COLO829 (cell line): Measurements from ENCODE around the gene KPNB1.

ENCODE experiments used
- DNase-seq: peaks from one replicate; pipeline ENCODE4 v3.0.0; 2012; ENCODE audit warnings: low spot score

KPNB1 gene

DNA sequence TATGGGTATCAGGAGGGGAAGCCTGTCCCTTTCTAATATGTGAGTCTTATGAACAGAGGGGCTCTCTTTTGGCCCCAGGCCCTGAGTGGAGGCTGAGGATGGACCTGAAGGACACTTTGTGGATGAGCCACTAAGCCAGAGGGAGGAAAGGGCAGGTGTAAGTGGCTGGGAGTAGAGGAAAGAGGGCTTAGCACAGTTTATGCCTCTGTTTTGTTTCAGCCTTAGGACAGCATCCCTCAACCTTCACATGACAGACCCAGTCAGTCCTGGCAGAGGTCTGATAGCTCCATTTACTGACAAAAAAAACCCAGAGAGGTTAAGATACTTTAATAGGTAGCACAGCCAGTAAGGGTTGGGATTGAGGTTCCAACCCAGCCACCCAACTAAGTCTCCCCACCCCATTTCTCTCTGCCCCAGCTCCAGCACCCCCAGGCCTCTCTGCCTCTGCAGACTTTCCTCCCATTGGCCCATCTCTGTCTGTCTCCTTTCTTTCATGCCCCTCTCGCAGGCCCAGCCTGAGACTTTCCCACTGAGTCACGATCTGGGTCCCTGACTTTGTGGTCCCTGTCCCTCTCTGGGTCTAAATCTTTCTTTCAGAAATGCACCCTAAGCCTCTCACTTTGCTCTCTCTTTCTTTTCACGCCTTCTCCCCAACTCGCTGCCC lies 78.6 kb downstream of the KPNB1 start:
- DNase-seq, result no peak

DNA sequence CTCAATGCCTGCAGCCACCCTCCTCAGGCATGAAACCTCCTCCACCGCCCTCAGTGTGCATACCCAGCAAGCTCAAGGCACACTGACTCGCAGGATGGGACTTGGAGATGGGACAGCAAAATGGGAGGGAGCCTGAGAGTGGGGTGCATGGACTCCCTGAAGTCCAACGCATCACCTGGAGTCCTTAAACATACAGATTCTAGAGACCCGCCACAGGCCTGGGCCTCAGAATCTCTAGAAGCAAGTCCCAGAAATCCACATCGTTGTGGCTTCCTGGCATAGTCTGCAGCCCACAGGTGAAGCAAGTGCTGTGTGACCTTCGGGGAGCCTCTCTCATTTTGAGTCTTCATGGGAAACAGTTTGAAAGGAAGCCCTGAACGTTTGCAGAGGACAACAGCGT lies 79.8 kb downstream of the KPNB1 start:
- DNase-seq, result no peak

DNA sequence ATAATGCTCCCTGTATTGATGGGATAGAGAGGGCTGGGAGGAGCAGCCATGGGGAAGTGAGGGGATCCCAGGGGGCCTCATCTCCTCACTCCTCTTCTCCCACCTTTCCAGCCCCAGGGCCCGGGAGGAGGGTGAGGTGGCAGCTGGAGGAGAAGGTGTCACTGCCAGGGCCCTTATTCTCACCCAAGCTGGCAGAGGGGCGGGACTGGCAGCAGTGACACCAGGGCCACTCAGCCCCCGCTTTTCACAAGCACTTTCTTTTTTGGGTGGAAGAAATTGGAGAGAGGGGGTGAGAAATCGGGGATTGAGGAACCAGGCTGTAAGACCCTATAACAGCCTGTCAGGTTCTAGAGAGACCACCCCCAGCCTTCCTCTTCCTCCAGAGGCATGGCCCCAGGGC lies 81.0 kb downstream of the KPNB1 start:
- DNase-seq, result no peak

- no peak for DNase-seq
Measured at GRCh38 chr17:47731396-47731795, 81.7 kb downstream of the KPNB1 start.

GRCh38 chr17:47732399-47733046 lies 82.8 kb downstream of the KPNB1 start:
- no peak for DNase-seq

DNA sequence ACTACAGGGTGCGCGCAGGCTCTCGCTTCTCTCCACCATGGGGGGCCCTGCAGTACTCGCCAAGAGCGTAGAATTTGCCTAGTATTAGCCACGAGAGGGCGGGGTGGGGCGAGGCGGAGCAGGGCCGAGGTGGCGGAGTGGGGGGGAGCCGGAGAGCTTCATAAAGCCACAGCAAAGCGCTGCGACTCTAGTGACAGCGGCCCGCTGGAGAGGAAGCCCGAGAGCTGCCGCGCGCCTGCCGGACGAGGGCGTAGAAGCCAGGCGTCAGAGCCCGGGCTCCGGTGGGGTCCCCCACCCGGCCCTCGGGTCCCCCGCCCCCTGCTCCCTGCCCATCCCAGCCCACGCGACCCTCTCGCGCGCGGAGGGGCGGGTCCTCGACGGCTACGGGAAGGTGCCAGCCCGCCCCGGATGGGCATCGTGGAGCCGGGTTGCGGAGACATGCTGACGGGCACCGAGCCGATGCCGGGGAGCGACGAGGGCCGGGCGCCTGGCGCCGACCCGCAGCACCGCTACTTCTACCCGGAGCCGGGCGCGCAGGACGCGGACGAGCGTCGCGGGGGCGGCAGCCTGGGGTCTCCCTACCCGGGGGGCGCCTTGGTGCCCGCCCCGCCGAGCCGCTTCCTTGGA lies 83.4 kb downstream of the KPNB1 start, which contains the start of gene TBX21:
TBX21 (plus strand) TSS at position 190 of the 627 bp plus-strand sequence; CDS start at position 409, 219 bp downstream.
- no peak for DNase-seq

DNA sequence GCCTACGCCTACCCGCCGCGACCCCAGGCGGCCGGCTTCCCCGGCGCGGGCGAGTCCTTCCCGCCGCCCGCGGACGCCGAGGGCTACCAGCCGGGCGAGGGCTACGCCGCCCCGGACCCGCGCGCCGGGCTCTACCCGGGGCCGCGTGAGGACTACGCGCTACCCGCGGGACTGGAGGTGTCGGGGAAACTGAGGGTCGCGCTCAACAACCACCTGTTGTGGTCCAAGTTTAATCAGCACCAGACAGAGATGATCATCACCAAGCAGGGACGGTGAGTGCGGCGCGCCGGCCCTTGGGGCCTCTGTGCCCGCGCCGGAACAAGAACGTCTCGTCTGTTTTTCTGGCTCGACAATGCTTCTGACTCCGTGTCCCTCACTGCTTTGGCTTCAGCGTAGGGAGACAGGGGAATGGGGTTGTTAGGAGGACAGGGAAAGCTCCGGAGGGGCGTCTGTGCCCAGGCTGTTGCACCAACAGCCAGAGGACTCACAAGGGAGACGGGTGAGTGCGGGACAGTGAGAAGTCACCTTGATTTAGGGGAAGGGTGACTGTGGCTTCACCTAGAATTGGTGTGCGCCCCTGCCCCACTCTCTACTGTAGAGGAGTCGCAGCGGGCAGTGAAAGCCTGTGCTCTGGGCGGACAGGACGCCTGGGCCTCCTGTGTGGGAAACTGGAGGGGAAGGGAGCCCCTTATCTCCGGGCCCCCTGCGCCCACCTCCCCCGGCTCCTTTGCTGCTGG lies 84.1 kb downstream of the KPNB1 start:
- DNase-seq, result no peak

DNA sequence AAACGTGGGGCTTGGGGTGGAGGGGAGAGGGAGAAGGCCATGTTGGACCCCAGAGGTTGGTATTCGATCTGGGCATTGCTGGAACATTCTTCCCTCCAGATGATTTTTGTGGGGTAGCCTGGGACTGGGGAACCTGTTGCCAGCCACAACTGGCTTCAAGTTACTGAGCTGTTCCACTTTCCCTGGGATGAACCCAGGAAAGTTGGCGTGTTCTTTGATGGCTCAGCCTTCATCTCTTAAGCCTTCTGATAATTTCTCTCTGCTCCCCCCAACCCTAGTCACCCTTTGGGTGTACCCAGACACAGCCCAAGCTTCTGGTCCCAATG lies 85.4 kb downstream of the KPNB1 start:
- no peak for DNase-seq
